ENCODE results near the gene TIGD6.
"Not testable (repeated sequence)": the region's sequence is repeated elsewhere in the genome, so short reads cannot be mapped to it uniquely, and the experiment has no call there.

TIGD6 gene

DNA sequence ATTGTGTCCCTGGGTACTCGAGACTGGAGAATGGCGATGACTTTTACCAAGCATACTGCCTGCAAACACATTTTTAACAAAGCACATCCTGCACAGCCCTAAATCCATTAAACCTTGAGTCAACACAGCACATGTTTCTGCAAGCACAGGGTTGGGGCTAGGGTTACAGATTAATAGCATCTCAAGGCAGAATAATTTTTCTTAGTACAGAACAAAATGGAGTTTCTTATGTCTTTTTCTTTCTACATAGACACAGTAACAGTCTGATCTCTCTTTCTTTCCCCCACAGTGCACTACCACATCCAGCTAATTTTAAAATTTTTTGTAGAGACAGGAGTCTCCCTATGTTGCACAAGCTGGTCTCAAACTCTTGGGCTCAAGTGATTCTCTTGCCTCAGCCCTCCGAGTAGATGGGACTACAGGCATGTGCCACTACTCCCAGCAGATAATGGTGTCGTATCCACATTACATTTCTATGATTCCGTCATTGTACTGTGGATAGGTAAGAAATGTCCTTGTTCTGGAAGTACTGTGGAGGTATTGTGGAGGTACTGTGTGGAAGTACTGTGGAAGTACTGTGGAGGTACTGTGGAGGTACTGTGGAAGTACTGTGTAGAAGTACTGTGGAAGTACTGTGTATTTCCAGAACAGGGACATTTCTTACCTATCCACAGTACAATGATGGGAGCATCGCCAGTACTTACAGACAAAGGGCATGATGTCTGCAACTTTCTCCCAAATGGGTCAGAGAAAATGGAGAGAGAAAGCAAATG lies 57.1 kb downstream of the TIGD6 start:
- not testable (repeated sequence) for DNase-seq (ENCODE audit: low spot score)
